LNCaP clone FGC (cell line): ENCODE measurements around the gene PER1.

Source experiments
- DNase-seq: peaks from one replicate; pipeline ENCODE4 v3.0.0-alpha.2; 2011; ENCODE audit warnings: low read depth
- H3K4me3 ChIP-seq: 2 replicates; pipeline ENCODE4 v1.5.1; 2011; ENCODE audit warnings: mild to moderate bottlenecking, low read depth, low read length, control low read depth
- TF ChIP-seq, protein P1 (sequence below): IDR thresholded peaks from 2 replicates; pipeline ENCODE4 v1.5.1; 2012; ENCODE audit warnings: mild to moderate bottlenecking; ENCODE audit not compliant: control insufficient read depth, insufficient read depth; ENCODE audit errors: extremely low read depth

The PER1 gene

DNA sequence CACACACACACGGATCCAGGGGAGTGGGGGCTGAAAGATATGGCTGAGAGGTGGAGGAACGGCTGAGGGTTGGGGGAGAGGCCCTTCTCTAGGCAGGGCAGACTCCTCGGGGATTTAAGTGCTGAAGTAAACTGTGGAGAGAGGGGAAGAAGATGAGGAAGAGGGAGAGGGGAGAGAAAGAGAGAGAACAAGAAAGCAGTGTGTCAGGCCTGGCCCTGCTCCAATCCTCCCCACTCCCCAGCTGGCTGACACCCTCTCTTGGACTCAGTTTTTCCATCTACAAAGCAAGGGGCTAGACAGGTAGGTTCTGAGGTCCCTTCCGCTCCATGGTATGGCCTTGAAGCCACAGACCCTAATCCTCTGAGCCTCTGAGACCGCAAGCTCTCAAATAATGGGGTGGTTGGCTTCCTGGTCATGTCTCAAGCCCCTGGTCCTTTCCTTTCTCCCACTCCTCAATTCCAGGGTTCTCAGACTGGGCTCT is 8.6 kb upstream of the PER1 start:
- TF ChIP-seq, protein P1, sequence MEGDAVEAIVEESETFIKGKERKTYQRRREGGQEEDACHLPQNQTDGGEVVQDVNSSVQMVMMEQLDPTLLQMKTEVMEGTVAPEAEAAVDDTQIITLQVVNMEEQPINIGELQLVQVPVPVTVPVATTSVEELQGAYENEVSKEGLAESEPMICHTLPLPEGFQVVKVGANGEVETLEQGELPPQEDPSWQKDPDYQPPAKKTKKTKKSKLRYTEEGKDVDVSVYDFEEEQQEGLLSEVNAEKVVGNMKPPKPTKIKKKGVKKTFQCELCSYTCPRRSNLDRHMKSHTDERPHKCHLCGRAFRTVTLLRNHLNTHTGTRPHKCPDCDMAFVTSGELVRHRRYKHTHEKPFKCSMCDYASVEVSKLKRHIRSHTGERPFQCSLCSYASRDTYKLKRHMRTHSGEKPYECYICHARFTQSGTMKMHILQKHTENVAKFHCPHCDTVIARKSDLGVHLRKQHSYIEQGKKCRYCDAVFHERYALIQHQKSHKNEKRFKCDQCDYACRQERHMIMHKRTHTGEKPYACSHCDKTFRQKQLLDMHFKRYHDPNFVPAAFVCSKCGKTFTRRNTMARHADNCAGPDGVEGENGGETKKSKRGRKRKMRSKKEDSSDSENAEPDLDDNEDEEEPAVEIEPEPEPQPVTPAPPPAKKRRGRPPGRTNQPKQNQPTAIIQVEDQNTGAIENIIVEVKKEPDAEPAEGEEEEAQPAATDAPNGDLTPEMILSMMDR: no peak
- no peak for DNase-seq
- no peak overlapping the region for H3K4me3 ChIP-seq

DNA sequence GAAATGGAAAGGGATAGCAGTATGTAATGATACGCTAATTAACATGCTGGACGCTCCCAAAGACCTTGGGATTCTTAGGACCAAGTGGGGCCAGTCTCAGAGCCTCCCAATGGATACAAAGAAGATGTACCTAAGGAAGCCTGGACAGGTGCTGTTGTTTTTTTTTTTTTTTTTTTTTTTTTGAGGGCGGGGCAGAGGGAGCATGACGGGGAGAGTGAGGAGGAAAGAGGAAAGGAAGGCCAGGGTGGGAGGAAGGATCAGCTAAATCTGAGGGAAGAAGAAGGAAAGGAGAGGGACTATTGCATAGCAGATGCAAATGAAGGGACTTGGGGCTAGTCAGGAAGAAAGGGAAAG is 8.0 kb upstream of the PER1 start:
- no peak overlapping the region for H3K4me3 ChIP-seq
- DNase-seq: no peak
- TF ChIP-seq, protein P1: no peak

DNA sequence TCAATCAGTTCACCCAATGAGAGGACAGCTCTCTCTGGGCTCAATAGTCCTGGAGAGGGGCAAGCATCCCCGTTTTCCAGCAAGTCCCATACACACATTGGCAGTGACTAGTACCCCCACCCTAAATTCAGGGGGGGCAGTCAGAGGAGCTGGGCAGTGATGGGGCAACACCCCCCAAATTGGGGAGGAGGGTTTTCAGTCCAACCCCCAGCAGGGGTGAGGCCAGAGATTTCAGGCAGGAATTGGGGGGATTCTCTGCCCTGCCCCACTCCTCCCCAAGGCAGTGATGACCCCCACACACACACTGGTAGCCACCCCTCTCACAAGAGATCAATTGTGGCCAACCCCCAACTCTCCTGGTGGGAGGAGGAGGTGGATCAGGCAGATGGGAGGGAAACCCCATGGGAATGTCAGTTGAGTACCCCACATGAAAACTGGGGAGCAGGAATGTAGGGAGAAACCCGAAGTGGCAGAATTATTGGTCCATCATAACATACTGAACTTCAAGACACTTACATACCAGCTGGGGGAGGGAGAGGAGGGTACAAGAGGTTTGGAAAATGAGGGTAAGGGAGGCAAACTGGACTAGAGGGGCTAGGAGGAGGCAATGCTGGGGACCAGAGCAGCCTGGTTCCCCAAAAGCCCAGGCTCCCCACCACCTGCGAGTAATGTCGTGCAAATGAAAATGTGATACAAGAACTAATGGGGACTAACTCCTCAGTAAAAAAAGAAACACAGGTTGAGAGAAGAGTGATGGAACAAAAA is 7.4 kb upstream of the PER1 start:
- H3K4me3 ChIP-seq: no peak overlapping the region
- TF ChIP-seq, protein P1: no peak

DNA sequence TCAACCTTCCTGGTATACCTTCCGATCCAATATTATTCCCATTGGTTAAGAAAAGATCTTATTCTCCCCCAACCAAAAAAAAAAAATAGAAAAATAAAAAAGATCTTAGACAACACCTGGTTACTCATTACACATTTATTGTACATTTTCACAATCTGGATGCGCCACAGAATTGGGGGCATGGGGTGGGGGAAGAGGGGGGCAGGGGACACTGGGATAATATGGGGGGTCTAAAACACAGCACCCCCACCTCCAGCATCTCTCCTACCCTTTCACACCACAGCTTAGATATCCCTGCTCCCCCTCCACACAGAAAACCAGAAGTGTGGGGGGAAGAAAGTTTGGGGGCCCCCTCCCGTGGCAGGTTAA is 6.8 kb upstream of the PER1 start:
- no peak overlapping the region for H3K4me3 ChIP-seq
- no peak for DNase-seq
- TF ChIP-seq, protein P1: no peak

More for the DNA sequence above, 7.4 kb upstream of the PER1 start:
- no peak for DNase-seq

DNA sequence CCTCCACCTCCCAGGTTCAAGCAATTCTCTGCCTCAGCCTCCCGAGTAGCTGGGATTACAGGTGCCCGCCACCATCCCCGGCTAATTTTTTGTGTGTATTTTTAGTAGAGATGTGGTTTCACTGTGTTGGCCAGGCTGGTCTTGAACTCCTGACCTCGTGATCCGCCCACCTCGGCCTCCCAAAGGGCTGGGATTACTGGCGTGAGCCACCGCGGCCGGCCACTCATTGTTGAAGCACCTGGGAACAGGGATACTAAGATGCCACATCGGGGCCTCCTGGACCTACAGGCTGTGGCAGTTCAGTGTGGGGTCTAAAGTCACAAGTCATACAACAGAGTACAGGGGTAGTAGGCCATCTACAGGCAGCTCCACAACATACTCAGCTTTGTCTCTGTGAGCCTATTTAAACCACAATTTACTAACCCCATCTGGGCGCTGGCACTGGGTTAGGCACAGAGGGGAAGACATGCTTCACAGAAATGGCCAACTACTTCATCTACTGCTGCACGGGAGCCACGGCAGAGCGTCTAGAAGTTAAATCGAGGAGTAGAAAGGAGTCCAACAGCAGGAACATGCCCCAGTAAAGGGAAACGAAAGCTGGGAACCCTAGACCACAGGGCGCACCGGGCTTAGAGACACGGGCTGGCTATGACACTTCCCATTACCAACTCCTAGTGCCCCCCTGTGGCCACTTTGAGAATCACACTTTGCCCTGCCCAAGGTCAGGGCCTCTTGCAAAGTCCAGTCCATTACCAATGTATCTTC is 6.2 kb upstream of the PER1 start:
- peak; percentile 70 for DNase-seq
- H3K4me3 ChIP-seq: no peak overlapping the region
- TF ChIP-seq, protein P1: peak; percentile 85

DNA sequence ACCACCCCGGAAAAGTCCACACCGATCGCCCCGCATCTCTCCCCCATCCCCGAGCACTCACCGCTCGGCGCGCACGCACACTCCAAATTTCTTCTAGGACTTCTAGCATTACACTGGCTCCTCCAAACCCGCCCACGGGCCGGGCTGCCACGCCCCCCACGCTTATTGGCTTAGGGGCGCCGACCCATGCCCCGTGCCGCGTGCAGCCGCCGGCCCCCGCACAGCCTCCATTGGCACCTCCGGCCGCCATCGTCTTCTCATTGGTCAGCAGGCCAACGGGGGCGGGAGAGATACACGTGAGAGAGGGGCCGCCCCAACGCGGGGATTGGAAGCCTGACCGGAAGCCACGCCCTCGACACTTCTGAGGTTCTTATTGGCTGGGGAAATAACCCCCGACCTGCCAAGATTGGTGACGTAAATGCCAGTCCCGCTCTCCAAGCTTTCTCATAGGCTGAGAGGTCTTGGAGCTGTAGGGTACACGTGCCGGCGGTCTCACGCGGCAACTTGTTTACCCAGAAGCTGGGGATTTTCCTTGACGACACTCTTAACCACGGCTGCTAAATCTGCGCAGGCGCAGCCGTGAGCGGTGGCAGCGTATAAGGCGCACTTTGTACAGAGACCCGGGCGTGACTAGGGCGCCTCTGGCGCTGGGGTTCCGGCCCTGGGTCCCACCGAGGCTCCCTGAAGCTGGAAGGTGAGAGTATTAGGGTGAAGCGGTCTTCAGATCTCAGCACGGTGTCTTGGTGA is 4.2 kb upstream of the PER1 start:
- DNase-seq: peak; percentile 100
- peak overlapping the region; percentile 82 for H3K4me3 ChIP-seq
- TF ChIP-seq, protein P1: no peak
